Vagina (tissue), 2 donors: Measurements from ENCODE around the gene CFDP1.
A peak's percentile ranks its signal among the peaks of the same experiment; 100 is the strongest.

Source experiments
- POLR2A ChIP-seq, 2 donors: fragments of 450-650 bp; IDR thresholded peaks; one replicate each; pipeline ENCODE4 v1.6.1; 2017; ENCODE audit warnings: antibody characterized with exemption in 2 of 2, mild to moderate bottlenecking in 2 of 2, moderate library complexity in 2 of 2
- POLR2AphosphoS5 ChIP-seq, 2 donors: sonication (generic); formaldehyde crosslinking; IDR thresholded peaks; one replicate each; pipeline ENCODE4 v1.9.0; 2017; ENCODE audit warnings: antibody characterized with exemption in 2 of 2, mild to moderate bottlenecking in 2 of 2, low read depth in 1 of 2; ENCODE audit not compliant: insufficient read depth in 1 of 2
- TF ChIP-seq, protein P1 (sequence below), 3 experiments: fragments of 450-650 bp in 2 of 3; fragments of 200-600 bp in 1 of 3; sonication (generic) in 1 of 3; IDR thresholded peaks; one replicate each; pipeline ENCODE4 v1.5.1; 2017 to 2019; ENCODE audit warnings: antibody characterized with exemption in 3 of 3, mild to moderate bottlenecking in 2 of 3, moderate library complexity in 2 of 3

DNA sequence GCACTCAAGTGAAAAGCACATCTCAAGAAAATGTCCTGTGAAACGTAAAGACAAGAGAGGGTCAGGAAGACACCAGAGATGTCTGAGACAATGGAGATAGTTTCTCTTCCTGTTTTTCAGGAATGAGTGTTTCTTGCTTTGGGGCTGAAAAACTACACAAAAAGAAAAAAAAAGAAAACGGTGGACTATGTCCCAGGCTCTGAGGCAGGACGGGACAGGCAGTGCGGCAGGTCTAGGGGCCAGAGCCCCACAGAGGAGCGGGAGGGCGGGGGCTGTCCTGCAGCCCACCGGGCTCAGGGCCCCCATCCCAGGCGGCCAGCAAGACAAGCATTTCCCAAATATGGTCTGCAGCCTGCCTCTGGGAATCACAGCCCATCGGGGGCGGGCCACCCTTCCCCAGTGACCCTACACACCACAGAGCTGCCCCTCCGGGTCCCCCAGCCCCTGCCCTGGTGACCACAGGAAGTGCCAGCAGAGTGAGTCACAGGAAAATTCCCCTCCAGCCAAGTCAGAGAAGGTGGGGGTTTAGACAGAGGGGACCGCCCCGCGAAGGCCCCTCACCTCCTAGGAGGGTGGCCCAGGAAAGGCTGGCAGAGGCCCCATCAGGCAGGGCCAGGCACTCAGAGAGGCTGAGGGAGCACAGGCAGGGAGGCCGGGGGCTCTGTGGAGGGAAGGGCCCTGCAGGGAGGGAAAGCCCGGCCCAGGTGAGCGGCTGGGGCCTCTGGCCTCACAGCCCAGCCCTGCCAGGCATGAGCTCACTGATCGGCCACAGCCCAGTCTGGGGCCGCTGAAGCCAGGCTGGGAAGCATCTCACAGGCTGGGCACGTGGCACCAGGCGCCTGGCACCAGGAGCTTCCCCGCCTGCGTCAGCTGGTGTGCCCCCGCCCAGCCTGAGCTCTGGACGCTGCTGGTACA, 188.2 kb downstream of the CFDP1 start:
- TF ChIP-seq POLR2A (IDR thresholded peaks at IDR 0.05) (no peak), POLR2AphosphoS5 (IDR thresholded peaks at IDR 0.05; ENCODE audit: insufficient read depth in 1 of 2, low read depth in 1 of 2) (peak; percentile 71 to 81)
- TF ChIP-seq, protein P1, sequence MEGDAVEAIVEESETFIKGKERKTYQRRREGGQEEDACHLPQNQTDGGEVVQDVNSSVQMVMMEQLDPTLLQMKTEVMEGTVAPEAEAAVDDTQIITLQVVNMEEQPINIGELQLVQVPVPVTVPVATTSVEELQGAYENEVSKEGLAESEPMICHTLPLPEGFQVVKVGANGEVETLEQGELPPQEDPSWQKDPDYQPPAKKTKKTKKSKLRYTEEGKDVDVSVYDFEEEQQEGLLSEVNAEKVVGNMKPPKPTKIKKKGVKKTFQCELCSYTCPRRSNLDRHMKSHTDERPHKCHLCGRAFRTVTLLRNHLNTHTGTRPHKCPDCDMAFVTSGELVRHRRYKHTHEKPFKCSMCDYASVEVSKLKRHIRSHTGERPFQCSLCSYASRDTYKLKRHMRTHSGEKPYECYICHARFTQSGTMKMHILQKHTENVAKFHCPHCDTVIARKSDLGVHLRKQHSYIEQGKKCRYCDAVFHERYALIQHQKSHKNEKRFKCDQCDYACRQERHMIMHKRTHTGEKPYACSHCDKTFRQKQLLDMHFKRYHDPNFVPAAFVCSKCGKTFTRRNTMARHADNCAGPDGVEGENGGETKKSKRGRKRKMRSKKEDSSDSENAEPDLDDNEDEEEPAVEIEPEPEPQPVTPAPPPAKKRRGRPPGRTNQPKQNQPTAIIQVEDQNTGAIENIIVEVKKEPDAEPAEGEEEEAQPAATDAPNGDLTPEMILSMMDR (IDR thresholded peaks at IDR 0.05), result no peak
